Measurements from ENCODE around the gene RBMS1. TPM values are rescaled to one million over a fixed set of nuclear protein-coding genes. Genes with fewer than 3 reads are reported as not detected.

The RBMS1 gene
- total RNA-seq, 1 donor from 2014 or later: 64.3 TPM

DNA sequence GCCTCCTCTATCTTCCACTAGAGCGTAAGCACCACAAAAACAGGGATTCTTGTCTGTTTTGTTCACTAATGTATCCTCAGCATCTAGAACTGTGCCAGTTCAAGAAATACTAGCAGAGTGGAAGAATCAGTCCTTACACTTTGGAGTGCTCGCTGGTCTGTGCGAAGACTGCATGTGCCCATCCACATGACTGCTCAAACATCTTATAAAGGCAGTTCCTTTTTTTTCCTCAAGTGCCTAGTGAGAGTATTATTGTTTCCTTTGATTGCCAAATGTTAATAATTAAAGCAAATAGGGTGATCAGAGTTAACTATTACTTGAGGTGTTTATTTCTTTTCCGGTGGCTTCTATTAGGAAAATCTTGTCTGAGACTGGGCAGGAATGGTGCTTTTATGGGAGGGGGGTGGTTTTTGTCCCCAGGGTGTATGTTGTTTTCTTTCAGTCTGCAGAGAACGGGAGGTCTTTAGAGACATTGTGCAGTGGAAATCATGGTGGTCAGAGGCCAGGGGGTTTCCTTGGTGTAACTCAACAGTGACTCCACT, 247.9 kb downstream of the RBMS1 start:
- no peak for DNase-seq

DNA sequence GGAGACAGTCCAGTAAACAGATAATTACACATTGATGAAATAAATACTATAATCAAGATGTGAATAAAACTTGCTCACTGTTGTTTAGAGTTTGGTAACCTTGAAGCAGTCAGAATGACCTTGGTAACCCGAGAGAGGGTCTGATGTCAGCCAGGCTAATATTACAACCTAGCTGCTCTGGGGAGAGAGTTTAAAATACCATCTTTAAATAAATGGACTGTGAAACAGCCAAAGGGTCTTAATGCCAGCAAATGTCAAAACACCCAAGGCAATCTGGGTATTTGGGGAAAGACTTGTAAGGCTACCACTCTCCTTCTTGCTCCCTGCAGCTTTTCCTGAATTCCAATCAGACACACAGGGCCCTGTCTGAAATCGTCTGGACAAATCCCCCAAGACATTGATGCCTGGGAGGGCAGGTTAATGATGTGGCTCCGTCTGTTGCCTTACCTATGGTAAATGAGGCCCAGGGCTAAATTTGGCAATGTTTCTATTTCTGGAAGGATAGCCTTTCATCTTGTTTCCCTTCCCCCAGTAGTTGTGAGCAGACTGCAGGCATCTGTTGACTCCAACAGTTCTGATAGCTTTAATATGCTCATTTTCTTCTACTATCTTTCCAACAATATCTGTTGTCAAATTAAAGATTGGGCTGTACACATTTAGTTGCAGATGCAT, 250.6 kb downstream of the RBMS1 start:
- no peak for DNase-seq

DNA sequence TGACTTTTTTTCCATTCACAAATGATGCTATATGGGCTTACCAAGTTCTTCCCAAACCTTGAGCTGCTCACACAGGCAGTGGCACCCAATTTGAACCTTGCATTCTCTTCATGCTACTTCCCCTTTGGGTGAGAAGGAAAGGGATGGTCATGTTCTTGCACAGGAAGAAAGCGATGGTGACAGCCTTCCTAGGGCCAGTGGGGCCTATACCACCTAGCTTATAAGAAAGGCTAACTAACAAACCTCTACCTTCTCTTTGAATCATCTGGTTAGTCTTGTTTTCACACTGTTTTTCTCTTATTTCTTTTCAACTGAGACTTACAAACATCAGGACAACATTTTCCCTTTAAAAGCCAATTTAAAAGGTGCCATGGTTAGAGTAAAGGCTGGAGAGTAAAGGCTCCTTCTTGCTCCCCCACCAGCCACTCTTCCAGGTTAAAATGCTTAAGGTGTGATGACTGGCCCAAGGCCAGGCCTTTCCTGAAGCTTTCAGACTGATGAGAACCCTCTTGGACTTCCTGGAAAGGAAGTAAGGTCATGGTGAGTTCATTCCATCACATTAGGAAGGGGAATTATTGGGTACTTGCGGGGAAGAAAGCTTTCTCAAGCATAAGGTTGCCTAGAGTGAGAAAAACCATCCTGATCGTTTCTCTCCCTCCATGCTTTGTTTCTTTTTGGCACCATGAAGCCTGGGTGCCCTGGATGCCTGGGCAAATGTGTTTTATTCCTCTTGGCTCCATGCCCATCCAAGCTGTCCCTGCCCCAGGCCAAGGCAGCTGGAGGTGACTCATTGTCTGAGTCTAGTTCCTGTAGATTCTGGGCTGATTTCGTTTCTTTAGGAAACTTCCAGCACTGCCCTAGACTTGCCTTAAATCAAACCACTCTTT, 252.1 kb downstream of the RBMS1 start:
- DNase-seq: peak; percentile 92

DNA sequence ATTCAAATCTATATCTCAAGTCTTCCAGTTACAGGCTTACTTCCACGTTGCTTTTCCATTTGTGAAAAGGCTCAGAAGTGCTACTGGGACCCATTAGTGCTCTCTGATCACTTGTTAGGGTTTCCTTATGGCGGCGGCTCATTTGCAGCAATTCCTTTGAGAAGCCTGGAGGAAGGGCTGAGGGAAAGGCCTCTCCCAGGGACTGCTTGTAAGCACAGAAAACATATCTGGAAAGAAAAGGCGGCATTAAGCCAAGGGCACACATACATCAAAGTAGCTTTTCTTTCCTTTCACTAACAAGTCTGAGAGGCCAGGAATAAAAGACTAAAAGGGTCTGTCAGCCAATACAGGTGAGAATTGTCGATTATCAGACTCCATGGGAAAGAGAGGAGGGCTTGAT, 254.2 kb downstream of the RBMS1 start:
- DNase-seq: no peak

DNA sequence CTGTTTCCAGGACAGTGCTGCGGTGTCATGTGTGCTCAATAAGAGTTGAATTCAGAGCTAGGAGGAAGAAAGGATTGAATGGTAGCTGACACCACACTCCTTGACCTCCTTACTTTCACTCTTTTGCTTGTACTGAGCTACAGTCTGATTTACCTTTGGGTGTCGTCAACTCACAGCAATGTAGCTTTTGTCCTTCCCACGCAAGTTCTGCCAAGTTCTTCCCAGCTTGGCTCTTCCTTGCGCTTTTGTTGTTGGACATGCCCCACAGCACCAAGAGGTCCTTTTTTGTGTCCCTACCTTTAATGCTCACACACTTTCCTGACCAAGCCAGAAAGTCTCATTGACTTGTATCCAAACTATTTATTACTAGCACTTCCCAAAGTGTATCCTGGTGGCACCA, 255.2 kb downstream of the RBMS1 start:
- DNase-seq: no peak

DNA sequence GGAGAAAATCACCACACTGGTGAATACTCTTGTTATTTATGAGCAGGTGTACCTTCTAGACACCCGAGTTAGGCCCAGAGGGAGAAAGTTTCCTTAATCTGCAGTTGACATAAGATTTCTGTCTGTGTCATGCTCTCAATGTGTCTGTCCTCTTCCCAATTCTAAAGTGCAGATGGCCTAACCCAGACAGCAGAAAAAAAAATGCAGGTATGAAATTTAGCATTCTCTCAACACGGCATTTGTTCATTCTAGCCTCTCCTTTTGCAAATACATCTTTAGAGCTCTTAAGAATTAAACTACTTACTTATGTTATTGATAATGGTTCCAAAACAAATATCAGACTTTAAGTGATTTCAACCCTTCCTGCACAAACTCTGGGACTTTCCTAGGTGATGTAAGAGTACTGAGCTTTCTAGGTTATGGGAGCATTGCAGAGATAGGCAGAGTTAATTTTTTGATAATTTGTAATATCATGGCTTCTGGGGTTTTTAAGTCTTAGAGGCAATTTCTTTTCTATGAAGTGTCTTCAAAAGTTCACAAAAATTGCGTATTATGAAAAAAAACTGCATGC, 260.6 kb downstream of the RBMS1 start:
- no peak for DNase-seq

DNA sequence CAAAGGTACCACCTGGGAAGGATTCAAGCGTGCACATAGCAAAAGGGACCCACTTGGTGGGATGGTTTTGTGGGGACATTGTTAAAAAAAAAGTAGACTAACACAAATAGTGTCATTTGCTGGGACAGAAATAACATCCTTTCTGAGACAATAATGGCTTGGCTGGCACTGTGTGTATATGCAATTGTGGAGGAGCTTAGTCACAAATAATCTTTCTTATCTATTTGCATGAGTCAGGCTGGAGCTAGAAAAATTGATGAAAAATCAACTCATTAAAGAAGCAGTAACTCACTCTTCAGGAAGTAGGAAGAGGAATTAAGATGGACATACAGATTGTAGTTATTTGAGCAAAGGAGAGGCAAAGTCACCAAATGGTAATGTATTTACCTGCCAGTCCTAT, 264.0 kb downstream of the RBMS1 start:
- peak; percentile 64 for DNase-seq

DNA sequence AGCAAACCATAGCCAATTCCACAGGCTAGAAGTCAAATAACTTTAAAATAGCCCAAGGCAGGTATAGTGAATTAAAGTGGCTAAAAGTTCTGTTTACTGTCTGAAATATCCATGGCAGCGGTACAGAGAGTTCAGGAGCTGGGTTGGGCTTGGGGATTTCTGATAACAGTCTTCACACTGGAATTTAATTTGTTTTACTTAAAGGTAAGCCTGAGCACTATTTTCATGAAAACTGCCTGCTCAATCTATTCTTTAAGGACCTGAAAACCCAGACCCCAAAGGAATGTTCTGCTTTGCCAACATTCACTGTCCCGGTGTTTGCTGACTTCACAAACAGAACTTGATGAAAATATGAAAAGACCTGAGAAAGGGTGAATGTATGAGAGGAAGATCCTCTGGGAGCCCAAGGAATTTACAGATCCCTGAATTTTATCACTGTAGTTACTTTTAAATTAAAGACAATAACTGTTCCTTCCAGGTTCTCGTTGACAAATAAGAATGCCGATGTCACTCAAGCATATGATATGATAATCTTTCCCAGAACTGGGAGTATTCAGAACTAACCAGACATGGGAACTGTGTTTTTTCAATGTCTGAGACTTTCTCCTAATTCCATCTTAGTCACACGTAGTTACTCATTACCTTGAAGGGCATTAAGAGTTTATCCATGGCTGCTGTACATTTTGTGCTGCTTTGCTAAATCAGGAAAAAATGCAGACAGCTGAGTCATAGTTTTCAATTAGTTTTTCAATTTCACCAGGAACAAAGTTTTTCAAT, 265.3 kb downstream of the RBMS1 start:
- peak; percentile 73 for DNase-seq

DNA sequence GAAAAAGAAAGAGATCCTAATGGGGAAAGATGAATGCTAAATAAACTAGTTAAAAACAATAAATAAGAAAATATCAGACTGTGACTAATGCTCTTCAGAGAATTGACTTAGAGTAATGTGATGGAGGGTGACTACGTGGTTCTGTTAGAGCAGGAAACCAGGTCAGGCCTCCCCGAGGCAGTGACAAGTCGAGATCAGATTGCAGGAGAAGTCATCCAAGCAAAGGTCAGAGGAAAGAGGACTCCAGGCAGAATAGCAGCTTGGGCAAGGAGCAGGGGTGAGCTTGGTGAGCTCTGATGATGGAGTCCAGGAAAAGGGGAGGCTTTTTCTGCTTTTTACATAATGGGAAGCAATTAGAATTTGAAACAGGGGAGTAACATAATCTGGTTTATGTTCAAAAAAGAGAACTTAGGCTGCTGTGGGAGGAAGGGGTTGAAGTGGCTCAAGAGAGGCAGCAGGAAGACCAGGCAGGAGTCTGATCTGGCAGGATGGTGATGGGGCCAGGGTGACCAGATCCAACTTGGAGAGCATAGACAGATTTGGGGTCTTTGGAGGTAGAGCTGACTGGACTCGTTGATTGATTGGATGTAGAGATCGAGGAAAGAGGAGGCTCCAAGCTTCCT, 266.2 kb downstream of the RBMS1 start:
- DNase-seq: peak; percentile 70

DNA sequence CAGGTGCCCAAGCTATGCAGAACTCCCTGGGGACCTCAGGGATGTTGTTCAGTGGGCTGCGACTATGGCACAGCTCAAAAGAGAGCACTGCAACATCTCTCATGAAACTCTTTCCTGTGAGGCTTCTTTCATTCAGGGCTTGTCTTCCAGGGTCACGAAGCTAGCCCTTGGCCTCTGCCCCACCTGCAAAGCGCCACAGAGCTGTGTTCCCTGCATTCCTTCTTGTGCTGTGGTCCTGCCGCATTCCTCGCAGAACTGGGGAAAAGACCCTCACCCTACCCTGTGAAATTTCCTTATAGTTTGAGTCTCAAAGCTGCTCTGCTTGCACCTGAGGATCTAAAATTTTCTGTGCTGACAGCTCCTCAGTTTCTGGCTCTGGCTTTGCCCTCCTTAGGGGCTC, 267.2 kb downstream of the RBMS1 start:
- DNase-seq: no peak

DNA sequence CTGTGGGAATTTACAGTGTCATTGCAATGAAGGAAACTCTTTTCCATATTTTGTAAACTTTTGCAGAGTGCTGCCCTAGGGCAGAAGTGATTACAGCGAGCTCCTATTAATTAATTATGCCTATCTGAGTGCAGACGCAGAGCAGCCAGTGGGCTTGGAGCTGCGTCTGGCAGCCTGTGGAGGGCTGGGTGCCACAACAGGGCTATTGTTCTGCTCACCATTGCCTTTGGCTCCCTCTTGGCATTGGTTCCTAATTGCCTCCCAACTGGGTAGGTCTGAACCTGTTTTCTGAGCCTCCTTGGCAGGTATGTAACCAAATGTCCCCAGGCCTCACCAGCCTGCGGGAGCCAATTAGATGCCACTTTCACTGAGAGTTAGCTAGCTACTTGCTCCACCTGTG, 267.9 kb downstream of the RBMS1 start:
- DNase-seq: no peak

DNA sequence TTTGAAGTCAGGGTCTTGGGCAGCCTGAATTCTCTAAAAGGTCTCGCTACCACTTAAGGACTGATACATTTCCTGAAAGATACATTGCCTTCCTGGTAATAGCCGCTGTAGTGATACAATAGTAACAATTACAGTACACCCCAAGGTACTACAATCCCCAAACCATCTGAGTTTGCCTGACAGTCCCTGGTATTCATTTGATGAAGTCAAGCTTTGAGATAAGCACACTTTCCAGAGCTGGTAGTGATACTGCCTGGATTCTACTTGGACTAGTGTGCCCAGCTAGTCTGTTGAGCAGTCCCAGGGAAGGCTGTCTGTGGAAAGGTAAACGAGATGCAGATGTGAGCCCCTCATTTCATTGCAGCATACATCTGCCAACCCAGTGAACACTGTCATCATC, 269.1 kb downstream of the RBMS1 start:
- no peak for DNase-seq

DNA sequence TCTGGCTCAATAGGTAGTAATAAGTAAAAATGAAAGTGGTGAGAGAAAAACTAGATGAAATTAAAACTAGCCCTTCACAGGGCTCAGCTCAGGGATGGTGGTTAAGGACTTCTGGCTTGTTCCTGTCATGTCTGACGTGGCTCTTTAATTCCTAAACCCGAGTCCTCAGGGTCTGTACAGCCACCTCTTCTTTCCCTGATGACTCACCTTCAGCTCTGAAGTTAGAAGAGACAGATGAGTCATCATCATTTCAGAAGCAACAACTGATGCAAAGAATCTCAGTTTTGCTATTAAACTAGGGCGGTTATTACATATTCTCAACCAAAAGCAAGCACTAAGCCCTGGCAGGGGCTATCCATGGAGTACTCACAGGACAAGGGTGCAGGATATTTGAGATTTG, 269.5 kb downstream of the RBMS1 start:
- DNase-seq: peak; percentile 85

DNA sequence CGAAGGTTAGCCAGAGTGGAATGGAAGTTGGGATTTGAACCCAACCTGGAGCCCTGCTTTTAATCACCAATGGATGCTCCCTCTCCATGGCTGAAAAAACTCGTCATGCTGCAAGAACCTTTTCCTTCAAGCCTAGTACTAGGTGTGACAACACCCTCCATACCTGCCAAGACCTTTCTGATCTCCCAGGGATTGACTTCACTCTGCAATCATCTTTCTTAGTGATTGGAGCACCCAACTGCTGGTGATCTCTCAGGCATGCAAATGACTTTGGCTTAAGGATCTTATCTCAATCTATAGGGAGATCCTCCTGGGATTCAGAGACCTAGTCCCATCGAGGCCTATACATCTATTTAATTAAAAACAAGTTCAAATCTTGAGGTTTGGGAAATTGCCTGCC, 270.0 kb downstream of the RBMS1 start:
- no peak for DNase-seq

DNA sequence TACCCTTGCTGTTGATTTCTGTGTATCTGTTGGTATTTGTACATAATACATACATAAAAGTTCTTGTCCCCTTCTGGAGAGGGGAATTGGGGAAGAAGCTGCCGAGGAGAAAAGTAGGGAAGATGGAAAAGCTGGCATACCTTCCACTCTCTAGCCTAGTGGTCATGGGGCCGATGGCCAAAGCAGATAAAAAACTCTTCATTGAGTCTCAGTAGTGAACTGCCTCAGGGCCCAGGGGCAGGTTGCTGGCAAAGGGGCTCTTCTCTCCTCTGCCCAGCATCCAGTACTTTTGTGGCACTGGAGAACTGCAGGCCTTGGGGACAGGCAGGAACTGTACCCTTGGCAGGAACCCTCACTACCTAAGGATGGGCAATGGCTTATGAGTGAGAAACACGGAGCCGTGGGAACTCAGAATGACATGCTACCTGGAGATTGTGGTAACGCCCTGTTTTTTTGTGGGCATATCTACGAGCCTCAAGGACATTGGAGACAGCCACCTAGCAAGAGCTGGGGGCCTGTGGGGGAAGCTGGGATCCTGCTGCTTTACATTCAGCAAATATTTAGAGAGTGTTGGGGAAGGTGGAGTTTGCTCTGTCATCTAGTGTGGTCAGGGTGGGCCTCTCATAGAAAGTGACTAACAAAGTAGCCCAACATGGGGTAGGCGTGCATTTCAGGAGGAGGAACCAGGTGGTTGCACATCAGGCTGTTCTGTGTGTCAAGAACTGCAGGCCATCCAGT, 270.9 kb downstream of the RBMS1 start:
- no peak for DNase-seq
